ENCODE results near the gene CIAO3.
"Not testable (repeated sequence)": the region's sequence is repeated elsewhere in the genome, so short reads cannot be mapped to it uniquely, and the experiment has no call there.

Gene CIAO3

DNA sequence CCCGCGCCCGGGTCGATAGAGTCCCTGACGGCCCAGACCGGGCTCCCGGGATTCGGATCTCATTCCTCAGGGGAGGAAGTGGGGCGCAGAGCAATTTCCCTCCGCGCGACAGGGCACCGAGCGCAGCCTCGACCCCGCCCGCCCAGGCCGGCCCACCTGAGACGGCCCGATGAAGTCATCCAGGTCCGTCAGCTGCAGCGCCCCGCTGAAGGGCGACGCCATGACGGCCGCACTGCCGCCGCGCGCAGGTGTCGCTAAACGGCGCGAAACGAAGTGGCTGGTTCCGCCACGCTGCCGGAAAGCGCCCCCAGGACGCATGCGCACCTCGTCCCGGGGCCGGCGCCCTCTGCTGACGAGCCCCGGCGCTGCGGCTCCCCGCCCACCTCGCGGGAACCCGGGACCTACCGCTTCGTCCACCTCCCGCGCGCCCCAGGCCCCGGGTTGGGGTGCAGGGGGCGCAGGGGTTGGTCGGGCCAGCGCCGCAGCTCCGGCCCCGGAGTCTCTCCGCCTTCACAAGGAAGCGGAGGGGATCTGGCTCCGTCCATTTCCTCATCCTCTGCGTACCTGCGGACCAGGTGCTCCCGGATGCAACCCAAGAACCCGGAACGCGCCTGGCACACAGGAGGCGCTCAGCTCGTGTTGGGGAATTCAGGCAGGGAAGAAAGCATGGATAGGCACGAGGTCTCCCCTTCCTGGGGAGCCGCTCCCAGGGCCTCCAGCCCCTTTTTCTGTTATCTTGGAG is at the start of gene CIAO3:
Gene CIAO3, minus strand, starts transcription at position 234 of the 742 bp plus-strand sequence. Its CDS starts 12 bp downstream, at position 222.
- peak; percentile 88 for DNase-seq

DNA sequence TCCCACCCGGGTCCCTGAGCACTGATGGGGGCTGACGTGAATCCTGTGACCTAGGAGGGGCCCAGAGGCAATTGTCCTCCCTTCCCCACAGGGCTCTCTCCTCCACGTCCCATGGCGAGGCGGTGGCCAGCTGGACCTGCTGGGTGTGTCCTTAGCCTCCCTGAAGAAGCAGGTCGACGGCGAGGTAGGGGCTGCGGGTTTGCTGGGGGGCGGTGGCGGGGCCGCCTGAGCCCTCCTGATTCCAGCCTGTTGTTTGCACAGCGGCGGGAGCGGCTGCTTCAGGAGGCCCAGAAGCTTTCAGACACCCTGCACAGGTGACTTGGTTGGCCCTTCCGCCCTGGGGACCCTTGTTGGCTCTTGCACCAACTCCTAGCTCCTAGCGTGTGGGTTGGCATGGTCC is 49.3 kb upstream of the CIAO3 start:
- no peak for DNase-seq

DNA sequence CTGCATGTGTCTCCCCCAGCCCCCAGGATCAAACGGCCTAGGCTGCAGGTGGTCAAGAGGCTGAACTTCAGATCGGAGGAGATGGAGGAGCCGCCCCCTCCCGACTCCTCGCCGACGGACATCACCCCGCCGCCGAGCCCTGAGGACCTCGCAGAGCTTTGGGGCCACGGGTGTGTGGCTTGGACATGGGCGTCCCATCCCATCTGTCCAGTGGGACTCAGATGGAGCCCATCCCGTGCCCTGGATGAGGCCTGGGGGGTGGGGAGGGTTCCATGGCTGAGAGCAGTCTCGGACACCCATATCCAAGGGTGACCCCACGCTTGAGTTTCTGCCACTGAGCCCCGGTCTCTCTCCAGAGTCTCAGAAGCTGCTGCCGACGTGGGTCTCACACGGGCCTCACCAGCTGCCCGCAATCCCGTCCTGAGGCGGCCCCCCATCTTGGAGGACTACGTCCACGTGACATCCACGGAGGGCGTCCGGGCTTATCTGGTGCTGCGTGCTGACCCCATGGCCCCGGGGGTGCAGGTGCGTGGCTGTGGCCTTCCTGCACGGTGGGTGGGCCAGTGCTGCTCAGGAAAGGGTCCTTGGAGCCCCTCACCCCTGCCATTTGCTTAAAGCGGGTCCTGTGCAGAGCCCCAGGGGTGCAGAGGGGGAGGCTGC is 48.5 kb upstream of the CIAO3 start:
- DNase-seq, result no peak

DNA sequence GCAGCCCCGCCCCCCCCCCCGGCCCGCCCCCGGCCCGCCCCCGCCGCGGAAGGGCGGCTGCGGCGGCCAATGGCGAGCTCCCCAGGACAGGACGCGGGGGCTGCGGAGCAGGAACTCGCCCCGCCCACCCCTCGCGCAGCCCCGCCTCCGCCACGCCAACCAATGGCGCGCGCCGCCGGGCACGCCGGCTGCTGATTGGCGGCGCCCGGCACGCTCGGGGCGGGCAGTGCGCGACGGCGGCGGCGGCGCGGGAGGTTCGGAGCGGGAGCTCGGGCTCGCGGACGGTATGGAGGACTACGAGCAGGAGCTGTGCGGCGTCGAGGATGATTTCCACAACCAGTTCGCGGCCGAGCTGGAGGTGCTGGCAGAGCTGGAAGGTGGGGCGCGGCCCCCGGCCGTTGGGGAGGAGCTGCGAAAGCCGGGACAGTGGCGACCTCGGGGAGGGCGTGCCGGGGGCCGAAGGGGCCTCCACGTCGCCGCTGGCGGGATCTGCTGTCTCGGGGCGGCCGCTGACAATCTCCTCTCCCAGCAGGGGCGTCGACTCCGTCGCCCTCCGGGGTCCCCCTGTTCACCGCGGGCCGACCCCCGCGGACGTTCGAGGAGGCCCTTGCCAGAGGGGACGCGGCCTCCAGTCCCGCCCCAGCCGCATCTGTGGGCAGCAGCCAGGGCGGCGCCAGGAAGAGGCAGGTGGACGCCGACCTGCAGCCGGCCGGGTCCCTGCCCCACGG is 47.8 kb upstream of the CIAO3 start, which contains the start of gene CHTF18:
Gene CHTF18, plus strand, starts transcription at position 222 of the 728 bp plus-strand sequence. Its CDS starts 65 bp downstream, at position 287.
- DNase-seq, result peak; percentile 97

DNA sequence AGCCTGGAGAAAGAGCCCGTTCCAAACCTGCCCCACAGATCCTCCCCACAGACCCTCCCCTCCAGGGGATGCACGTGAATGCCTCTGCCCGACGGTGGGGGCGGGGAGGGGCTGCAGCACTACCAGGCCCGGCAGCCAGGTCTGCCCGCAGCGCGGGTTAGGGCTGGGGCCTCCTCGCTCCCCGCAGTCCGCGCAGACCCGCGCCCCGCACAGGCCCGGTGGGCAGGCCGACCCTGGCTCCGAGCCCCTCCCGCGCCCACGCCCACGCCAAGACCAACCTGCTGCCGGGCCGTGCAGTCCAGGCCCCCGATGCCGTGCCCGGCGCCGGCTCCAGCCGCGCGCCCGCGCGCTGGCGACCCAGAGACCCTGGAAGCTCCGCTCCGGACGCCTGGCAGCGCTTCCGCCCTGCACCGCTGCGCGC is 47.2 kb upstream of the CIAO3 start, which contains the start of gene RPUSD1:
Gene RPUSD1, minus strand, starts transcription at position 404 of the 421 bp plus-strand sequence. CDS start 644 bp downstream, outside the sequence.
- DNase-seq, result no peak

DNA sequence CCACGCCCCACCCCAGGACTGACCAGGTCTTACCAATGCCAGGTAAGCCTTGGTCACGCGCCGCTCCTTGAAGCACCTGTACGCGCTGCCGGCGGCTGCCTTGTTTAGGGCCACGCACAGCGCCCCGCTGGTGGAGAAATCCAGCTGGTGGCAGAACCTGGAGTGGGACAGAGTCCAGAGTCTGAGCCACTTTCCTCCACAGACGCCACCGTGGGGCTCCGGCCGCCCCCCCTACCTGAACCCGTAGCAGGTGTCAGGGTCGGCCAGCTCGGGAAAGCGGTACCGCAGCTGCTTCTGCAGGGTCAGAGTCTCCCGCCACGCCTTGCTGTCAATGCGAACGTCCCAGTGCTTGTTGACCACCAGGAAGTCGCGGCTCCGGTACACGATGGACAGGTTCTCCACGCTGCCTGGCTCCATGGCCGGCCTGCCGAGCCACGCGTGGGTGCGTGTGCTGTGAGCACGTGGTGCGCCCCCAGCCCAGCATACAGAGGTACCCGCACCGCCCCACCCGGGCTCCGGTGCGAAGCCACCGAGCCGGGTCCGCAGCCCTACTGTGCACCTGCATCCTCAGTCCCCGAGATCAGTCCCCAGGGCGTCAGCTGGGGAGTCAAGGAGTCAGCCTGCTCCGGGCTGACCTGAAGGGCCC is 46.6 kb upstream of the CIAO3 start:
- no peak for DNase-seq

DNA sequence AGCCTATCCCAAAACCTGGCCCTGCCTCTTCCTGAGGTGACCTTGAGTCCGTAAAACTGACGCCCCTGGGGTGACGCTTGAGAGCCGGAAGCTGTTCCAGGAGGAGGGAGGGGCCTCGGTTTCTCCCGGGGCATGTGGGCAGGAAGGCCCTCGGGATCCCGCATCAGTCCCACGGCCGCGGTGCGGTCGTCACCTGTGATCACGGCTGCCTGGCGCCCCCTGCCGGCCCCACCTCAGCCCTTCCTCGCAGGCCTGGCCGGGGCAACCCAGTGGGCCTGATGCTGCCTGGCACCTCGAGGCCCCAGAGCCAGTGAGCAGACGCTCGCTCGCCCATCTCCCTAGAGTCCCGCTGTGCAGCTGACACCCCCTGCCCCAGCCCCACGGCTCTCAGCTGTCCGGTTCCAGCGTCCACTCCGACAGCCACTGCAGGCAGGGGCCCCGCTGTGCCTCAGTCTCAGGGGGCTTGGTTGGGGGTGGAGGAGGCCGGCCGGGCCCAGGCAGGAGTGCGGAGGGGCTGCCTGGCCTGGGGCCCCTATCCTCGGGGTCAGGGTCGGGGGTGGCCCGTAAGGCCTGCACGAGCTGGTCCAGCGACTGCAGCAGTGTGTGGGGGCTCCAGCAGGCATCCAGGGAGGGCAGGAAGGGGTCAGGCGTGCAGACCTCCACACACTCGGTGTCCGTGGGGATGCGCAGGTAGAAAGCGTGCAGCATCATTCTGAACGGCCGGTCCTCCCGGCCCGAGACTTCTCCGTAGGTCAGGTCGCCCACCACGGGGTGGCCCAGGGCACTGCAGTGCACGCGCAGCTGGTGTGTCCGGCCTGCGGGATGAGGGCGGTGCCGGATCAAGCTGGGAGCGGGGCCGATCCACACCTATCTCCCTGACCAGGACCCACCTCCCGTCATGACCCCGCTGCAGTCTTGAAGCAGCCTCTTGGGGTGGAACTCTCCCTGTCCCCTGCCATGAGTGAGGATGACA is 45.1 kb upstream of the CIAO3 start:
- DNase-seq, result no peak

DNA sequence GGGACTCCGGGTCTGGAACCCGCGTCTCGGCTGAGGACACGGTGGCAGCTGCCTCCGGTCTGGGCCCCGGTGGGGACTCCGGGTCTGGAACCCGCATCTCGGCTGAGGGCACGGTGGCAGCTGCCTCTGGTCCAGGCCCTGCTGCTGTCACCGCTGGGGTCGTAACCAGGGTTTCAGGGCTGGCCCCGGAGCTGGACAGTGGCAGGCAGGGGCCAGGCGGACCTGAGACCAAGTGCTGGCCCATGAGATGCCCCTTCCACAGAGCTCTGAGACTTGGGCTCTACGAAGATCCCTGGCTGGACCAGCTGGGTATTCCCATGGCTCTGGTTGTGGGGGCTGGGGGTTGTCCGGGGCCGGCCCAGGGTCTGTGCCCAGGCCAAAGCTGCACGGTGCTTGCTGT is 43.6 kb upstream of the CIAO3 start:
- no peak for DNase-seq

DNA sequence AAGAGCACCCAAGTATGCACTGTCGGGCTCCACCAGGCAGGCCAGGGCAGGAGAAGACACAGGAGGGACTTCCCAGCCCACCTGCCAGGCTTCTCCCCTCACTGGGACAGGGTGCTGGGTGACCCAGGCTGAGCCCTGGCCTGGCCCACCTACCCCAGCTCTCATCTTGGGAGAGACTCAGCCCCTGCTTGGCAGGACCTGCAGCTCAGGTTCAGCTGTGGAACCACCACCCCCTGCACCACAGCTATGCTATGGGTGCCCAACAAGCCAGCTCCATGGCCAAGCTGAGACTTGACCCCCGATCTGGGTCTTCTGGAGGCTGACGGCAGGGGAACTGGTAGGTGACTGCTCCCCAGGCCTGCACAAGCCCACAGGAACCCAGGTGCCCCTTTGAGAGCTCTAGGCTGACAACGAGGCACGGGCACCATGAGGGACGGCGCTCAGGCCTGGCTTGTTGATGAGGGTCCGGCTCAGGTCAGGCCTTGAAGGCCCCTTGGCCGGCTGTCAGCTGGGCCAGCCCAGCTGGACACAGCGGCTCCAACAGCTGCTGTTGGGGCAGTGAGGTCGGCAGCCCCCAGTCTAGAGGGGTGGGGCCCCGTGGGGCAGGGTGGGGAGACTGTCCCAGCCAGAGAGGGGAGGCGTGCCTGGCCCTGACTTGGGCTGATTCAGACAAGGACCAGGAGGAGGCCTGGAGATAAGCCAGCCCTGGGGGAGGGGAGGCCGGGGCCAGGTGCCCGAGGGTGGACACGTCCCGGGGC is 42.8 kb upstream of the CIAO3 start:
- no peak for DNase-seq

DNA sequence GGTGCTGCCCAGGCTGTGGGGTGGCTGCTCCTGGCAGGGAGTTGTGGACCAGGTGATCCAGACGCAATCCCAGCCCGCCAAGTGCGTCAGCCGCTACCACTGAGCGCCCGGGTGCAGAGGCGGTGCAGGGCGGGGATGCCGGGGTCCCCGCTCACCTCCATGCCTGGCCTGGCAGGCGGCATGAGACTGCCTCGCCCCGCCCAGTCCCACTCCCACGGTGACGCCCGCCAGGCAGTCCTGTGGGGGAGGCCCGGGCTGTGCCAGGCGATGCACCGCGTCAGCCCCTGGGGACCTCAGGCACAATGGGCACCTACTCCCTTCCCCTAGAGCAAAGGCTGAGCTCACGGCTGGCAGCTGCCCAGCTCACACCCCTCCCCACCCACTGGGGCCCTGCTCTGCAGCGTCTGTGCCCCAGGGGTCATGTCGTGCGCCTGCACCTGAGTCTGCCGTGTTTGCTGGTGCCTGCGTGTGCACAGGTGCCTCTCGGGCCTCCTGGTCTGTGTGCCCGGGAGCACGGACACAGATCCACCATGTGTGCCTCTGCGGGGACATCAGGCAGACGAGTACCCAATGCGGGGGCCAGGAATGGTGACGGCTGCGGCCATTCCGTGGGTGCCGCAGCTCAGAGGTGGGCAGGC is 42.1 kb upstream of the CIAO3 start:
- no peak for DNase-seq

DNA sequence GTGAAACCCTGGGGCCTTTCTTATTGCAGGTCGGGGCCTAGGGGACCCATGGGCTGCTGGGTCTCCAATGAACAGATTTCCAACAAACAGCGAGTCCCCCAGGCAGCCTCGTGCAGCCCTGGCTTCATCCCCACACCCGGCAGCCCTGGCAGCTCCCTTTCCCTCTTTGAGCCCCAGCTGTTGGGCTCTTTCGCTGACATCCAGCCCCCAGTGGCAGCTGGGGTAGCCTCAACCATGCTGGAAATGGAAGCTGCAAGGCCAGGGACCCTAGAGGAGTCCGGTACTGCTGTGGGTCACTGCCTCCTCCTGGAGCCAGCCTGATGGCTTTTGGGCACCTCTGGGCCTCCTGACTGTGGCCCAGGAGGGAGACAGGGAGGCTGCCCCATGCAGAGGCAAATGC is 41.5 kb upstream of the CIAO3 start:
- no peak for DNase-seq

DNA sequence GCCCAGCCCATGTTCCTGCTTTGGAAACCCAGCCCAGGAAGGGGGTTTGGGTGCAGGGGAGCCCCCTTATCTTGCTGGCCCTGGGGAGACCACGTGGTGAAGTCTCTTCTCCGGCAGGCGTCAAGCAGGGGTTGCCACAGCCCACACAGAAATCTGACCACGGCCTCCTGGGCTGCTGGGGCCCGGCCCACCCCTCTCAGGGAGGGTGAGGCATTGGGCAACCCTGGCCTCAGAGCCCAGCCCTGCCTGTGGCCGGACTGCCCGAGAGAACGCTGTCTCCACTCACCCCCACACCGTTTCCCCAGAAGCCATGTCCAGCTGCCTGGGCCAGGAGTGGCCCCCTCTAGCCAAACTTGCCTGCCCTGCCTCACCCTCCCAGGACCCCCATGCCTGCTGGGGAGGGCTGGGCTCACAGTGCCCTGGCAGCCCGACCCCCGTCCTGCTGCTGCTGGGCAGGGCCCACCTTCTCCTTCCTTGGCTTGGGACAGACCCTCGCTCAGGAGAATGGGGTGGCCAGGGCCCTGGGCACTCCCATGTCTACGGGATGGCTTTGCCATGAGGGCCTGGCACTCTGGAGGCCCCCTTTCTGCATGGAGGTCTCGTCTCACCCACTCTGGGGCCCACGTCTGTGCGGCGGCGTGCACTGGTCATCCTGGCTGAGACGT is 40.7 kb upstream of the CIAO3 start:
- no peak for DNase-seq

DNA sequence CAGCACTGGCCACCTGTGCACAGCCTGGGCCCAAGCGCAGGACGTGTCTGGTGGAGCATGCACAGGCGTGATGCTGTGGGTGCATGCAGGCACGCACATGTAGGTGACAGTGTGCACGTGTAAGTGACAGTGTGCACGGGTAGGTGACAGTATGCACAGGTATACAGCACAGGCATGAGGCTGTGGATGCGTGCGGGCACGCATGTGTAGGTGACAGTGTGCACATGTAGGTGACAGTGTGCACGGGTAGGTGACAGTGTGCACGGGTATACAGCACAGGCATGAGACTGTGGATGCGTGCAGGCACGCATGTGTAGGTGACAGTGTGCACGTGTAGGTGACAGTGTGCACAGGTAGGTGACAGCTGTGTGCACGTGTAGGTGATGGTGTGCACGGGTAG is 39.5 kb upstream of the CIAO3 start:
- DNase-seq, result no peak

DNA sequence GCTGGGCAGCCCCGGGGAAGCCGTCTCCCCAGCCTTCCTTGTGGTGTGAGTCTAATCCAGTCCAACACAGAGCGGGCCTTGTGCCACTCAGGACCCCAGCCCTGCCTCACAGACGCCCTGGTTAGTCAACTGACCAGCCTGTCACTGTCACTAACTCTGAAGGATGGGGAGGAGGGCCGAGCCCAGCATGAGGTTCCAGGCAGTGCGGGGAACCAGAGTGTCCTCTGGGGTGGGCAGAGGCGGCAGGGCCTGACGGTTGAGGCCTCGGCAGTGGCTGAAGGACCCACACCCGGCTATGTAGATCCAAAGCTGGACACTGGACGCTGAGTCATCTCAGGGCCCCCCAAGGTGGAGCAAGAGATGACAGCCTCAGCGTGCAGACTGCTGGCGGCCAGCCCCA is 38.8 kb upstream of the CIAO3 start:
- DNase-seq, result no peak

DNA sequence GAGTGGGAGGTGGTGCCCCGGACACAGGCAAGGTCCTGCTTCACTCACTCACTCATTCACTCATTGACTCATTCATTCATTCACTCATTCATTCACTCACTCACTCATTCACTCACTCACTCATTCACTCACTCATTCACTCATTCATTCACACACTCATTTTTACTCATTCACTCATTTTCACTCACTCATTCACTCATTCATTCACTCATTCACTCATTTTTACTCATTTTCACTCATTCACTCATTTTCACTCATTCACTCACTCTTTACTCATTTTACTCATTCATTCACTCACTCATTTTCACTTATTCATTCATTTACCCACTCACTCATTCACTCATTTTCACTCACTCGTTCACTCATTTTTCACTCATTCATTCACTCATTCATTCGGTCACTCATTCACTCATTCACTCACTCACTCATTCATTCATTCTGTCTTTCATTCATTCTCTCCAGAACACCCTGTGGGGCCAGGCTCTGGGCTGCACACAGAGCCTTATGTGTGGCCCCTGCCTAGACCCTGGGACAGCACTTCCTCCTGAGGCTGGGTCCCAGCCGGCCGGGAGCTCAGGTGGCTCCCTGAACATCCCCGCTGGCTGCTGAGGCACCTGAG is 38.2 kb upstream of the CIAO3 start:
- DNase-seq, result no peak

DNA sequence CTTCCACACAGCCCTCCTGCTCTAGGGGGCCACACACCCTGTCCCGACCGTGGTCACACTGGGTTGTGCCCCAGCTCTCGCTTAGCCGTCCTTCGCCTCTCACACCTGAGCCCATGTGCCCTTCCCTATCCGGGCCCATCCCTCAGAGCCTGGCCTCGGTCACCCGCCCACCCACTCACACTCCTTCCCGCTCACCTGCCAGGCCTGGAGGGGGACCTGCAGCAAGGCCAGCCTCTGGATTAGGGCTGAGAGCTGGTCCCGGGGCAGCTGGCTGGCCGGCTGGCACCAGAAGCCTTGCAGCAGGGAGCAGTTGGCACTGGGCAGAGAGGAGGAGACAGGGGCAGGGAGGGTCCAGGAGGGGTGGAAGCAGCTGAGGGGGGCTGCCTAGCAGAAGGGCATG is 37.6 kb upstream of the CIAO3 start:
- DNase-seq, result no peak

DNA sequence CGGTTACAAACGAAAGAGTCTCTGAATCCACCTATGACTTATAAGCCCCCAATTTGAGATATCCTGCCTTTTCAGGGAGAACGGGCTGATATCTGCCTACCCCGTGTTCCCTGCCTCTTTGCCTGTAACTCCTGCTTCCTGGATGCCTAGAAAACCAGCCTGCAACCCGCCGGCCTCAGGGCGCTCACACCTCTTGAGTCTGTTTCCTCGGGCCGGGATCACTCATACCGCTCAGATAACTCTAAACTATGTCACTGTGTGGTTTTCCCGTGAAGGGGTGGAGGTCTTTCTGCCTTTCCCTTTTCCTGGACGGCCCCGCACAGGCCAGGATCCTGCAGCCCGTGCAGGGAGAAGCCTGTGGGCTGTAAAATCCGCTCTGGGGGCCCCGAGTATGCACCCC is 37.0 kb upstream of the CIAO3 start:
- DNase-seq, result no peak

DNA sequence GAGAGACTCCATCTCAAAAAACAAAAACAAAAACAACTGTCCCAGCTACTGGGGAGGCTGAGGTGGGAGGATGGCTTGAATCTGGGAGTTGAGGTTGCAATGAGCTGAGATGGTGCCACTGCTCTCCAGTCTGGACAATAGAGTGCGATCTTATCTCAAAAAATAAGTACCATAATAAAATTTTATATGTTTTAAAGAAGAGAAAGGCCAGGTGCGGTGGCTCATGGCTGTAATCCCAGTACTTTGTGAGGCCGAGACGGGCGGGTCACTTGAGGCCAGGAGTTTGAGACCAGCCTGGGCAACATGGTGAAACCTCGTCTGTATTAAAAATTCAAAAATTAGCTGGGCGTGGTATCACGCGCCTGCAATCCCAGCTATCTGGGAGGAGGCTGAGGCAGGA is 36.0 kb upstream of the CIAO3 start:
- no peak for DNase-seq

DNA sequence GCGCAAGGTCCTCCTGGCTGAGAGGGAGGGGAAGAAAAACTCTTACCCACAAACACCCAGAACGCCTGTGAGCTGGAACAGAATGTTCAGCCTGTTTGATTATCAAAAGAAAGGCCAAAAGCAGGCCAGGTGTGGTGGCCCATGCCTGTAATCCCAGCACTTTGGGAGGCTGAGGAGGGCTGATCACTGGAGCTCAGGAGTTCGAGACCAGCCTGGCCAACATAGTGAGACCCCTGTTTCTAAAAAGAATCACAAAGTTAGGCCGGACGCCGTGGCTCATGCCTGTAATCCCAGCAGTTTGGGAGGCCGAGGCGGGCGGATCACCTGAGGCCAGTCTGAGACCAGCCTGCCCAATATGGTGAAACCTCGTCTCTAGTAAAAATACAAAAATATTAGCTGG is 35.5 kb upstream of the CIAO3 start:
- DNase-seq, result not testable (repeated sequence)
